Left lobe of liver (tissue), 2 donors: ENCODE measurements around the gene KRTAP10-7. TPM values are rescaled to one million over a fixed set of nuclear protein-coding genes. Genes with fewer than 3 reads are reported as not detected.
"Not testable (repeated sequence)": the region's sequence is repeated elsewhere in the genome, so short reads cannot be mapped to it uniquely, and the experiment has no call there.

Source experiments
- ATAC-seq: fragments of 200-7000 bp; cut with Tn5 transposase; one replicate; pipeline ENCODE4 v1.9.1; 2020; ENCODE audit warnings: mild to moderate bottlenecking, moderate library complexity
- DNase-seq: peaks from one replicate; pipeline ENCODE4 v3.0.0-alpha.2; 2020; ENCODE audit warnings: low spot score
- total RNA-seq: library from RNA; stranded (reverse); gene quantifications from one replicate; pipeline ENCODE4 v1.2.1, GENCODE V29; 2021
- donor health status: DM: no; HTN: no; CAD: no; lungs with moderate emphysema.
- donor health status: DM: no; HTN: yes; CAD: no.

Gene KRTAP10-7
- total RNA-seq, 1 donor from 2014 or later, result not detected

GRCh38 chr21:44609193-44609592, 8.8 kb downstream of the KRTAP10-7 start:
- DNase-seq (no peak), ATAC-seq (no peak)

- not testable (repeated sequence) for DNase-seq, ATAC-seq
These were observed 9.9 kb downstream of the KRTAP10-7 start for GRCh38 chr21:44610157-44610843.

- no peak for DNase-seq
- no peak for ATAC-seq
These were observed 11.2 kb downstream of the KRTAP10-7 start for GRCh38 chr21:44611551-44611950.

- ATAC-seq (no peak), DNase-seq (no peak)
These were observed 11.7 kb downstream of the KRTAP10-7 start, which contains the start of gene KRTAP10-8 for GRCh38 chr21:44612029-44612486. Gene KRTAP10-8 (plus strand): TSS chr21:44612079. CDS start chr21:44612101, 22 bp downstream.

GRCh38 chr21:44612669-44613229, 12.4 kb downstream of the KRTAP10-7 start:
- ATAC-seq (no peak), DNase-seq (no peak)

- DNase-seq (no peak), ATAC-seq (no peak)
These were observed 13.2 kb downstream of the KRTAP10-7 start for GRCh38 chr21:44613386-44614155.

- ATAC-seq (no peak), DNase-seq (no peak)
These were observed 13.8 kb downstream of the KRTAP10-7 start for GRCh38 chr21:44614161-44614631.

GRCh38 chr21:44614961-44615391, 14.6 kb downstream of the KRTAP10-7 start:
- ATAC-seq (no peak), DNase-seq (no peak)

GRCh38 chr21:44615466-44615865, 15.1 kb downstream of the KRTAP10-7 start:
- ATAC-seq, result no peak

GRCh38 chr21:44615911-44616590, 15.7 kb downstream of the KRTAP10-7 start:
- no peak for DNase-seq
- no peak for ATAC-seq

More at GRCh38 chr21:44615466-44615865, 15.1 kb downstream of the KRTAP10-7 start:
- no peak for DNase-seq

- DNase-seq, result no peak
- no peak for ATAC-seq
These were observed 16.2 kb downstream of the KRTAP10-7 start for GRCh38 chr21:44616591-44616926.

GRCh38 chr21:44617071-44617501, 16.7 kb downstream of the KRTAP10-7 start:
- no peak for DNase-seq

GRCh38 chr21:44618504-44618903, 18.1 kb downstream of the KRTAP10-7 start:
- DNase-seq (peak; percentile 47), ATAC-seq (peak; percentile 84)

More at GRCh38 chr21:44617071-44617501, 16.7 kb downstream of the KRTAP10-7 start:
- no peak for ATAC-seq

GRCh38 chr21:44618909-44619308, 18.5 kb downstream of the KRTAP10-7 start:
- DNase-seq, result no peak
- no peak for ATAC-seq

- DNase-seq (no peak), ATAC-seq (no peak)
These were observed 19.5 kb downstream of the KRTAP10-7 start for GRCh38 chr21:44619886-44620285.

- DNase-seq (no peak), ATAC-seq (no peak)
These were observed 23.2 kb downstream of the KRTAP10-7 start for GRCh38 chr21:44623575-44623974.

- no peak for ATAC-seq
- no peak for DNase-seq
These were observed 25.4 kb downstream of the KRTAP10-7 start for GRCh38 chr21:44625756-44626155.

GRCh38 chr21:44626262-44626661, 25.9 kb downstream of the KRTAP10-7 start:
- no peak for ATAC-seq
- no peak for DNase-seq

GRCh38 chr21:44626673-44627143, 26.3 kb downstream of the KRTAP10-7 start, which contains the start of gene KRTAP10-9:
Gene KRTAP10-9 (plus strand): TSS chr21:44627093. CDS start chr21:44627172, 79 bp downstream.
- no peak for ATAC-seq
- no peak for DNase-seq

GRCh38 chr21:44627181-44627822, 26.9 kb downstream of the KRTAP10-7 start:
- not testable (repeated sequence) for ATAC-seq, DNase-seq
